Right lobe of liver (tissue), 6 donors: ENCODE data around the gene OR6K3. TPM values are rescaled to one million over a fixed set of nuclear protein-coding genes. Genes with fewer than 3 reads are reported as not detected.

Experiments used
- ATAC-seq, 4 donors: fragments of 200-7000 bp; cut with Tn5 transposase; one replicate each; pipeline ENCODE4 v1.9.1; 2020; ENCODE audit warnings: mild to moderate bottlenecking in 4 of 4, moderate library complexity in 4 of 4
- DNase-seq, 3 donors: peaks; one replicate each; pipeline ENCODE4 v3.0.0-alpha.2; 2020
- H3K27ac ChIP-seq, 3 donors: fragments of 200-600 bp; one replicate each; pipeline ENCODE4 v1.8.0; 2022
- H3K27me3 ChIP-seq, 2 donors: fragments of 200-600 bp; one replicate each; pipeline ENCODE4 v1.8.0; 2022
- H3K36me3 ChIP-seq, 4 donors: fragments of 200-600 bp; sonication (generic) in 1 of 4; one replicate each; pipeline versions ENCODE4 v1.5.1 to v1.8.0; 2017 to 2022; ENCODE audit warnings: control low read depth in 1 of 4
- H3K4me1 ChIP-seq, 4 donors: fragments of 200-600 bp; sonication (generic) in 1 of 4; one replicate each; pipeline versions ENCODE4 v1.5.1 to v1.8.0; 2017 to 2022; ENCODE audit warnings: control low read depth in 1 of 4
- H3K4me3 ChIP-seq, 3 donors: fragments of 200-600 bp; one replicate each; pipeline ENCODE4 v1.8.0; 2022
- H3K9me3 ChIP-seq, 4 donors: fragments of 200-600 bp; sonication (generic) in 1 of 4; one replicate each; pipeline versions ENCODE4 v1.5.1 to v1.8.0; 2017 to 2022; ENCODE audit warnings: control low read depth in 1 of 4
- CTCF ChIP-seq, 4 donors: fragments of 200-600 bp in 3 of 4; fragments of 450-650 bp in 1 of 4; IDR thresholded peaks; one replicate each; pipeline versions ENCODE4 v1.5.1 to v1.8.0; 2016 to 2022; ENCODE audit warnings: antibody characterized with exemption in 4 of 4, mild to moderate bottlenecking in 2 of 4
- POLR2A ChIP-seq: fragments of 450-650 bp; IDR thresholded peaks from one replicate; pipeline ENCODE4 v1.6.1; 2017; ENCODE audit warnings: antibody characterized with exemption, mild to moderate bottlenecking
- WGBS: methylation state at CpG from one replicate; pipeline ENCODE4 v1.1.6; 2018; ENCODE audit warnings: low coverage, low lambda C conversion rate; ENCODE audit not compliant: insufficient coverage; ENCODE audit errors: missing lambda C conversion rate; 5-methylcytosine and 5-hydroxymethylcytosine counted together
- intact Hi-C, 2 donors: fragments of 100-400 bp; cut with DNase I; formaldehyde crosslinking; loops; one replicate each; pipeline versions ENCODE4 v1.11.2 to v1.14.1; 2022
- total RNA-seq, 6 experiments: library from RNA; depleted of rRNA in 2 of 6; stranded (reverse); fragments of >200 nt in 2 of 6; fragmentation: NEBNext Ultra II Directional in 3 of 6; extraction: Animal tissue kit (Norgen Biotek cat#: 25700) in 3 of 6; gene quantifications; one replicate each; pipeline versions ENCODE4 v1.1.0 to v1.2.4, GENCODE V29; 2016 to 2023
- donor health status: DM: no; HTN: yes; CAD: no.
- donor health status: DM: no; HTN: no; CAD: no.
- donor health status: DM: no; HTN: no; CAD: no.
- donor health status: DM: no; HTN: yes; CAD: no.
- donor health status: DM: no; HTN: yes; CAD: no.

OR6K3 gene
- total RNA-seq, 6 experiments from 2014 or later: not detected

DNA sequence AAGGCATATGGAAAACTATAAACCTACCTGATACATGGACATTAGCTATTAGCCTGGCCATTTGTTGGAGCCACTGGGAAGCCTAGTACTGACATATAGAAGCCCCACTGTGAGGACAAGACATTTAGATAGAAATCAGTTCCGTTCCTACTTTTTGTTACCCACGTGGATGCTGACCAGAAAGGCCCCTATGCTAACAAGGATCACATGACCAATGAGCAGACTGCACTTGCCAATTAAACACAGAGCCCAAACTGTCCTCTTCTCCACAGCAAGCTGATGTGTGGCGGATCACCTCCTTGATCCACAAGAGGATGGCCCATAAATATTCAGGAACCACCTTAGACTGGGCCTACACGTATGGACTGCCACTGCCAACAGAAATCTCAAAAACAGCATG is 11.2 kb upstream of the OR6K3 start:
- intact Hi-C loops: no loop called here
- Histone ChIP-seq H3K36me3 (no peaks in the 10 kb centered on the region), H3K27ac (no peak overlapping the region), H3K9me3 (no peaks in the 10 kb centered on the region), H3K4me1 (peaks cover 0 to 4% (median 0%) of the 10 kb centered on the region in 4 donors), H3K4me3 (no peak overlapping the region), H3K27me3 (no peaks in the 10 kb centered on the region)
- no peak for DNase-seq
- ATAC-seq: no peak
- whole genome bisulfite sequencing: 82% methylated on average over 2 of the region's 4 CpGs
- no peak for TF ChIP-seq CTCF (IDR thresholded peaks at IDR 0.05)
- no peak for TF ChIP-seq POLR2A

DNA sequence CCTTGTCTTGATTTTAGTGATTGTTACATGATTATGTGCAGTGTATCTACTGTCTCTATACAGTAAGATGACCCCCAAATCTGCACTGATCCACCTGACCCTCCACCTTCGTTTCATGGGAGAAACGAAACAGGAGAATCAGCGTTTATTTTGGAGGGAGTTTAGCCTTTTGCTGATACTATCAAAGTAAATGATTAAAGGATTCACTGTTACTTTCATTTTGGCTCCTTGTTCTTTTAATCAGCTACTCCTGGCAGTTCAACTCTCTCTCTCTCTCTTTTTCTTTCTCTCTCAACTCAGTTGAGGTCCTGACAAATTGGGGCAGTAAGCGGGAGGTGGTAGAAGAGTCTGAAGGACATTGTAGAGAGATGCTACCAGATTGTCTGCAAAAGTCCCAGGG is 9.9 kb upstream of the OR6K3 start:
- intact Hi-C loops: no loop called here
- Histone ChIP-seq H3K27me3 (no peaks in the 10 kb centered on the region), H3K4me1 (peaks cover 0 to 4% (median 0%) of the 10 kb centered on the region in 4 donors), H3K4me3 (peak overlapping the region in 2 of 3 donors; percentile 12 to 22), H3K36me3 (no peaks in the 10 kb centered on the region), H3K9me3 (no peaks in the 10 kb centered on the region), H3K27ac (no peak overlapping the region)
- TF ChIP-seq CTCF (IDR thresholded peaks at IDR 0.05) (no peak), POLR2A (no peak)
- no peak for DNase-seq
- 34% methylated on average over 4 of the region's 4 CpGs for WGBS
- ATAC-seq: peak; percentile 64 to 90 (median 70)

DNA sequence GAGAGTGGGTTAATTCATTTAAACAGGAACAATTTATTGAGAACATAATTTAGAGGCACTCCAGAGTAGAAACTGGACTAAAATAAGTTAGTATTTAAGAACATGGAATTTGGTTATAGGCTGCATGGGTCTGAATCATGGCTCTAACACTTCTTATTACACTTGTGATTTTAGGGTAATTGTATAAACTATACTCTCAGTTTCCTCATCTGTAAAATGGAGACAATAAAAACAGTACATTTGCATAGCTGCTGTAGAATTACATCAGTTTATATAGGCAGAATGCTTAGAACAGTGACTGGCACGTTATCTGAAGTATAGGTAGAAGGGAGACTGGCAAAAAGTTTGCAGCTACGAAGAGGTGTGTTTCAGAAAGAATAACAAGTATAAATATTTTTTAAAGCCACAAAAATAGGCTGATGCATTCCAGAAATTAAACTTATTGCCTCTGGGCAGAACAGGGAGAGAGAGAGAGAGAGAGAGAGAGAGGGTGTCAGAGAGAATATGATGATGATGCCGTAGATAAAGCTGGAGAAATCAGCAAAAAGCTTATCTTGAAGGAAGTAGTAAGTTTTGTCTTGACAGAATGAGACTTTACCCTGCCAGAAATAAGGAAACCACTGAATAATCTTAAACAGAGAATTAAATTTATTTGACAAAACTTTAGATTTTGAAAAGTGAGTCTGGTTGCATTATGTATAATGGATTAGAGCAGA is 8.1 kb upstream of the OR6K3 start:
- Histone ChIP-seq H3K4me1 (peaks cover 0 to 4% (median 0%) of the 10 kb centered on the region in 4 donors), H3K27ac (no peak overlapping the region), H3K36me3 (no peaks in the 10 kb centered on the region), H3K9me3 (no peaks in the 10 kb centered on the region), H3K27me3 (no peaks in the 10 kb centered on the region), H3K4me3 (no peak overlapping the region)
- 61% methylated on average over 3 of the region's 3 CpGs for WGBS
- intact Hi-C loops: no loop called here
- TF ChIP-seq POLR2A (no peak), CTCF (IDR thresholded peaks at IDR 0.05) (no peak)
- ATAC-seq (no peak), DNase-seq (no peak)

GRCh38 chr1:158724442-158724841 is 3.9 kb upstream of the OR6K3 start:
- intact Hi-C loops: no loop called here
- Histone ChIP-seq H3K4me3 (no peak overlapping the region), H3K27ac (no peak overlapping the region), H3K36me3 (no peaks in the 10 kb centered on the region), H3K9me3 (no peaks in the 10 kb centered on the region), H3K4me1 (no peaks in the 10 kb centered on the region), H3K27me3 (no peaks in the 10 kb centered on the region)
- no peak for DNase-seq
- no peak for ATAC-seq
- WGBS: 81% methylated on average over 5 of the region's 5 CpGs
- TF ChIP-seq POLR2A (no peak), CTCF (IDR thresholded peaks at IDR 0.05) (no peak)
